Stimulated activated CD8-positive, alpha-beta memory T cell treated with anti-CD3 and anti-CD28 coated beads, Interleukin-15, amount 100 ng/mL, for 4 hours (primary cell): ENCODE measurements around the gene GPR42.
"Not testable (repeated sequence)": the region's sequence is repeated elsewhere in the genome, so short reads cannot be mapped to it uniquely, and the experiment has no call there.

ENCODE experiments used
- DNase-seq, 2 donors: peaks; one replicate each; pipeline ENCODE4 v3.0.0-alpha.2; 2020; ENCODE audit warnings: low read depth in 2 of 2

The GPR42 gene

DNA sequence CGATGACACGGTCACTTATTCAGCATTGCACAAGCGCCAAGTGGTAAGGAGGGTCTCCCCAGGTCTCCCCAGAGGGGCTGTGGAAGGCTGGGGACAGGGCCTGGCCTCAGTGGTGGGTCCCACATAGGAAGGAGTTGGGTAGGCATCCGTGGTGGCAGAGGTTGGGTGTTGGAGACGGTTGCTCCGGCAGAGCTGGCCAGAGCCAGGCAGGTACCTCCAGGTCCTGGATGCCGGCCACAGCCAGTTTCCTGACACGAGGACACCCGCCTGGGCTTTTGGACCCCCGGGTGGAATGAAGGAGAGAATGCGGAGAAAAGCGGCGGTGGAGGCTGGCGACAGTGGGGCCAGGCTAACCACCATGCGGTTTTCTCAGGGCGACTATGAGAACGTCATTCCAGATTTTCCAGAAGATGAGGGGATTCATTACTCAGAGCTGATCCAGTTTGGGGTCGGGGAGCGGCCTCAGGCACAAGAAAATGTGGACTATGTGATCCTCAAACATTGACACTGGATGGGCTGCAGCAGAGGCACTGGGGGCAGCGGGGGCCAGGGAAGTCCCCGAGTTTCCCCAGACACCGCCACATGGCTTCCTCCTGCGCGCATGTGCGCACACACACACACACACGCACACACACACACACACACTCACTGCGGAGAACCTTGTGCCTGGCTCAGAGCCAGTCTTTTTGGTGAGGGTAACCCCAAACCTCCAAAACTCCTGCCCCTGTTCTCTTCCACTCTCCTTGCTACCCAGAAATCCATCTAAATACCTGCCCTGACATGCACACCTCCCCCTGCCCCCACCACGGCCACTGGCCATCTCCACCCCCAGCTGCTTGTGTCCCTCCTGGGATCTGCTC lies 24.4 kb upstream of the GPR42 start:
- DNase-seq, result peak; percentile 48 to 56

DNA sequence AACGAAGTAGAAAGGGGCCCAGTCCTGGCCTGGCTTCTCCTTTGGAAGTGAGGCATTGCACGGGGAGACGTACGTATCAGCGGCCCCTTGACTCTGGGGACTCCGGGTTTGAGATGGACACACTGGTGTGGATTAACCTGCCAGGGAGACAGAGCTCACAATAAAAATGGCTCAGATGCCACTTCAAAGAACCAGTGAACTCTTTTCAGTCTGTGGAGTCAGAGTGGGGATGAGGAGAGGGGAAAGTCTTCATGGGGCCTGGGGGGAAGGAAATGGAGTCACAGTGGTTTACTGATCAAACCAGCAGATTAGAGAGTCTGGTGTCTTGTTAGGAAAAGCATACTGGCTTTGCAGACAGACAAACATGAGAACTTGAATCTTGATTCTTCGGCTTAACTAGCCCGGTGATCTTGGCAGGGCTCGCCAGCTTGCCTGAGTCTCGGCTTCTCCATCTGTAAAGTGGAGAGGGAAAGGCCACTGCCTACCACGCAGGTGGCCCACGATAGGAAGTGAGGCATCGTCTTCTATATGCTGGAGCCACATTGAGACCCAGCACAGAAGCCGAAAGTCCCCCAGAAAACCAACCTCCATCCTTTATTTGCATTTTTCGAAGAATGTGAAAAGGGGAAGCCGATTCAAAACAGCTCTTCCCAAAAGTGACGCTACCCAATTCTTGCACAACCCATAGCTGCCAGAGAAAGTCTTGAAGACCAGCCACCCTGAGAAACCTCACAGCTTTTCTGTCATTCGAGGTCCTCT lies 23.5 kb upstream of the GPR42 start, which contains the start of gene FFAR1:
FFAR1 (plus strand) TSS at position 732 of the 759 bp plus-strand sequence. CDS start 3,650 bp downstream, outside the sequence.
- peak in 1 of 2 donors; percentile 13 for DNase-seq

DNA sequence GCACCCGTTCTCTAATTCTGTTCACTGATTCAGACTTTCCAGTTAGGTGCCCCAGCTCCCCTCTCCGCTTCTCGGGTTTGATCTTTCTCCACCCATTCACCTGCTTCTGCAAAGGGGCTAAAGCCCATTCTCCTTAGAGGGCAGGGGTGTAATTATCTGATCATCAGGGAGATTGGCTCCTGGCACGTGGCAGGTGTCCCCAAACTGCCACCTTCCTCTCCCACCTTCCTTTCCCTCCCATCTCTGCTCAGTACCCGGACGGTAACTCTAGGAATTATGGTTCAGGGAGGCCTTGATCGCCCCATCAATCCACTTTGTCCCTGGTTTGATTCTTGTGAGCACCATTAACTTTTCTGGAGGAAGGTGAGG lies 23.0 kb upstream of the GPR42 start:
- no peak for DNase-seq

DNA sequence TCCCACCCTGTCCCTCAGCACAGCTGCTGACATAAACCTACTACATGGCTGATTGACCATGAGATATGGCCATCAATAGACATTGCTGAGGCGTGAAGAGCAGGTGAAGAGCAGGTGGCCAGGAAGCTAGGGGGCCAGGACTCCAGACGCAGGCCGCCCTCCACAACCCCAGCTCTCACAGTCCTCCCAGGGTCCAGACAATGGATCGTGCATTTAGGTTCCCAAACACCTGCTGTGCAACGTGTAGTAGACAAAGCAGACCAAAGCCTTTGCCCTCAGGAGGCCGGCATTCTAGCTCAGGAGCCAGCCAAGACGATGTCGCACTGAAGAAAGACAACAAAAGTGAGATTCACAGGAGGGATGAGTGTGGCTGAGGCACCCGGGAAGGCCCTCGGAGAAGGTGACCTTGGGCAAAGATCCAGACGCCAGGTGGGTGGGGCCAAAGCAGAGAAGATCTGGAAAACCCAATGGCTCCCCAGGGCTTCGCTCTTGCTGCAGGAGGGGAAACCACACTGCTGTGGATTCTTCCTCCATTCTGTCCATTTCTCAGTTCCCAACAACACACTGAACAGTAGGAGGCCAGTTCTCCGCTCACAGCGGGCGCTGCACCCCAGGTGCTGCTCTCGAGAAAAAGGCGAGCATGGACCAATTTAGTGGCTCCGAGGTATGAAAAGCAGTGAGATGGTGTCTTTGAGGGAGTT lies 21.8 kb upstream of the GPR42 start:
- no peak for DNase-seq

DNA sequence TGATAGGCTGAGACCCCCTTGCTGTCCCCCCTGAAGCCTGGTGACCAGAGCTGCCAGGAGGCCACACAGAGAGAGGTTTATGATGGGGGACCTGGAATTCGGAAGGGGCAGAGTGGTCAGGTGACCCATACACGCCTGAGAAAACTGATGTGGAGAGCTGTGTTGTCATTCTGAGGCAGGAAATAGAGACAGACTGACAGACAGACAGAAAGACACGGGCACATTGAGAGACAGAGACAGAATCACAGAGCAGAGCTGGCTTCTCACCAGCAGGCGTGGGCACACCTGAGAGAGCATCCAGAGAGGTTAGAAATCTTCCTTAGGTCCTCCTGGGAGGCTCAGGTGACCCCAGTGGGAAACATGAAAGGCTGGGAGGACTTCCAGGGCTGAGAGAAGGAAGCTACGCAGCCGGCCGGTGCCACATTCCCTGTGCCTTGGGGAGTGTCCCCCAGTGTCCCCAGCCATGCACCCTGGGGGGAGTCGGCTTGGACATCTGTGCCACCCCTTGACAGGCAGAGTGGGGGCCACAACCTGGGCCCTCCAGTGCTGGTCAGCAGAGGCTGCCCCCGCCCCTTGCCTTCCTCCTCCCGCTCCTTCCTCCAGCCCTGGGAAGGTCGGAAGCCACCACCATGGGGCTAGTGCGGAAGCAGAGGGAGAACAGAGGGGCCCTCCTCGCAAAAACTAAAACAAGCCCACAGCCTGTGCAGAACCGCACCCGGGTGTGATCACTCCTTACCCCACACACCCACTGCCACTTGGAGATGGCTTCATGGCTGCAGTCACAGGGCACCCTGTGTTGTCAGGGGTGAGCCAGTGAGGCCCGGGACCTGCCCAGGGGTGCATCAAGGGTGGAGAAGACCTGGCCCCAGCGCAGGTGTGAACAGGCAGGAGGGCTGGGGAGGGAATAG lies 21.0 kb upstream of the GPR42 start:
- DNase-seq, result no peak

DNA sequence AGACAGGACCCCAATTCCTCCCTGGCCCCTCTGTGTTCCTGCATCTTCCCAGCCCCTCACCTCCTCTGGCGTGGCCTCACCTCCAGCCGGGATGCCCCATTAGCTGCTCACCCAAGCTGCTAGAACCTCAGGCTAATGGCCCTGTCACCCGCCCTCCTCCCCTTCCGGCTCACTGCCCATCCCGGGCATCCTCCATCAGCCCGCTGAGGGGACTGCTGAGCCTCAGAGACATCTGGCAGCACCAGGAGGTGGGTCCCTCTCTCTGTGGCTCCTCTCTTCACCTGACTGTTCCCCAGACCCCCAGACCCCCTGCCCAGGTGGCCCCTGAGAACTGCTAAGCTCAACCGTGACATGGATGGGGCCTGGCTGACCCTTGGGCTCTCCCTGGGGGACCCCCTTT lies 20.3 kb upstream of the GPR42 start:
- no peak for DNase-seq

DNA sequence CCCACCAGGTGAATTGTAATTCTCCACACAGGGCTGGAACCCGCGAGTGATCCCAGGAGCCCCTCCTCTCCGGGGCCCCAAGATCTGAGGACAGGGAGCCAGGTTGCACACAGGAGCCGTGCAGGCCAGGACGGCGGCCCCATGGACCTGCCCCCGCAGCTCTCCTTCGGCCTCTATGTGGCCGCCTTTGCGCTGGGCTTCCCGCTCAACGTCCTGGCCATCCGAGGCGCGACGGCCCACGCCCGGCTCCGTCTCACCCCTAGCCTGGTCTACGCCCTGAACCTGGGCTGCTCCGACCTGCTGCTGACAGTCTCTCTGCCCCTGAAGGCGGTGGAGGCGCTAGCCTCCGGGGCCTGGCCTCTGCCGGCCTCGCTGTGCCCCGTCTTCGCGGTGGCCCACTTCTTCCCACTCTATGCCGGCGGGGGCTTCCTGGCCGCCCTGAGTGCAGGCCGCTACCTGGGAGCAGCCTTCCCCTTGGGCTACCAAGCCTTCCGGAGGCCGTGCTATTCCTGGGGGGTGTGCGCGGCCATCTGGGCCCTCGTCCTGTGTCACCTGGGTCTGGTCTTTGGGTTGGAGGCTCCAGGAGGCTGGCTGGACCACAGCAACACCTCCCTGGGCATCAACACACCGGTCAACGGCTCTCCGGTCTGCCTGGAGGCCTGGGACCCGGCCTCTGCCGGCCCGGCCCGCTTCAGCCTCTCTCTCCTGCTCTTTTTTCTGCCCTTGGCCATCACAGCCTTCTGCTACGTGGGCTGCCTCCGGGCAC lies 19.3 kb upstream of the GPR42 start:
- DNase-seq, result no peak

DNA sequence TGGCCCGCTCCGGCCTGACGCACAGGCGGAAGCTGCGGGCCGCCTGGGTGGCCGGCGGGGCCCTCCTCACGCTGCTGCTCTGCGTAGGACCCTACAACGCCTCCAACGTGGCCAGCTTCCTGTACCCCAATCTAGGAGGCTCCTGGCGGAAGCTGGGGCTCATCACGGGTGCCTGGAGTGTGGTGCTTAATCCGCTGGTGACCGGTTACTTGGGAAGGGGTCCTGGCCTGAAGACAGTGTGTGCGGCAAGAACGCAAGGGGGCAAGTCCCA lies 18.8 kb upstream of the GPR42 start:
- DNase-seq, result no peak

DNA sequence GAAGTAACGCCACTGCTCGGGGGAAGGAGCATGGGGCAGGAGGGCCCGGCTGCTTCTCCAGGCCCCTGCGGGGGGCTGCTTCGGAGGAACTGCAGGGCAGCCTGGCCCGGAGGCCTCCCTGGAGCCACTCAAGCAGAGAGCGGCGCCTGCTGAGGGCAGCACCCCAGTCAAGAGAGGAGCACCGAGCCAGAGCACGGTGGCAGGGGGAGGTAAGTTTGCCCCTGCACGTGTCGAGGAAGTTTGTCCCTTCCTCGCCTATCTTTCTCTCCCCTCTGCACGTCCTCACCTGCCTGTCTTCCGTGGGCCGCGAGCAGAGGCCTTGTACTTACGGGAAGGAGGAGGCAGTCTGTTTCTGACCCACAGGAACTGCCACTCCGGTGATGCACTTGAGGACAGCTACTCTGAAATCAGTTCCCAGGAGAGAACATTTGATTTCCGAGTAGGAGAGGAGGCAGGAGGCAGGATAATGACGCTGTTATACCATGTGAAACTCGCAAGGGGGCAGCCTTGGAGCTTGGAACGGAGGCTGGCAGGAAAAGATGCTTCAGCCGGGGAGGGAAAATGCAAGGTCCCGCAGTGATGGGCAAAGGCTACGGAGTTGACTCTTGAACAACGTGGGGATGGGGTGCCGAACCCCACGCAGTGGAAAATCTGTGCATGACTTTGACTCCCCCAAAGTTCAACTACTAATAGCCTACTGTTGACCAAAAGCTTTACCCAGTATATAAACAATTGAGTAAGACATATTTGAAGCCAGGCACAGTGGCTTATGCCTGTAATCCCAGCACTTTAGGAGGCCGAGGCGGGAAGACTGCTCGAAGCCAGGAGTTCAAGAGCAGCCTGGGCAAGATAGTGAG lies 18.2 kb upstream of the GPR42 start:
- DNase-seq, result peak; percentile 29 to 45

DNA sequence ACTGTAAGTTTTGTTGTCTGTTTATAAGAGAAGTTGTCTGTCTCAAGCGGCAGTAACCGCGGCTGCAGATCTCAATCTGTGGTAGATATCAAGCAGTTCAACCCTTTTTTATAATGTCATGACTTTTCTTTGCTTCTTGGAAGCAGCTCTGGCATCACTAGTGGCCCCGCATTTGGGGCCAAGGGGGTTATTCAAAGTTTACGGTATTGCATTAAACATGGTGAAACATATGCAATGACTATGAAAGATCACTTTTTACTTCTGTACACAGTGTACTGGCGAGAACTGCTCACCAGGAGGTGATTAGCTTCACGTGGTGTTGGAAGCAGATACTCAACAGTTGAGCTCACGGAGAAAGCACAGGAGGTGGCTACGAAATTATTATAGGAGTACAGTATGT lies 17.2 kb upstream of the GPR42 start:
- DNase-seq, result no peak

DNA sequence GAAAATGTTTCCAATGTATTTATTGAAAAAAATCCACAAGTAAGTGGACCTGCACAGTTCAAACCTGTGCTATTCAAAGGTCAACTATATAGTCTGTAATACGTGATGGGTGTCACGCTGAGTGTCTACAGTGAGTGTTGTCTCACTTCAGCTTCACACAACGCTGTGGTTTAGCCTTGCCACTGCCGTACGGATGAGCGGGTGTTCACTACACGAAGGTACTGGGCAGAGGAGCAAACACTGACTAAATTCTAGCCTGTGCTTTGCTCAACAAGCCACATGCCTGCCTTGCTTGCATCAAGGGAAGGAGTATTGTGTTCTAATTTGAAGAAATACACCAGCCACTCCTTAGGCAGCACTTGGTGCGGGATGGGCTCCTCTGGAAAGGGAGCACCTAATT lies 16.0 kb upstream of the GPR42 start:
- no peak for DNase-seq

DNA sequence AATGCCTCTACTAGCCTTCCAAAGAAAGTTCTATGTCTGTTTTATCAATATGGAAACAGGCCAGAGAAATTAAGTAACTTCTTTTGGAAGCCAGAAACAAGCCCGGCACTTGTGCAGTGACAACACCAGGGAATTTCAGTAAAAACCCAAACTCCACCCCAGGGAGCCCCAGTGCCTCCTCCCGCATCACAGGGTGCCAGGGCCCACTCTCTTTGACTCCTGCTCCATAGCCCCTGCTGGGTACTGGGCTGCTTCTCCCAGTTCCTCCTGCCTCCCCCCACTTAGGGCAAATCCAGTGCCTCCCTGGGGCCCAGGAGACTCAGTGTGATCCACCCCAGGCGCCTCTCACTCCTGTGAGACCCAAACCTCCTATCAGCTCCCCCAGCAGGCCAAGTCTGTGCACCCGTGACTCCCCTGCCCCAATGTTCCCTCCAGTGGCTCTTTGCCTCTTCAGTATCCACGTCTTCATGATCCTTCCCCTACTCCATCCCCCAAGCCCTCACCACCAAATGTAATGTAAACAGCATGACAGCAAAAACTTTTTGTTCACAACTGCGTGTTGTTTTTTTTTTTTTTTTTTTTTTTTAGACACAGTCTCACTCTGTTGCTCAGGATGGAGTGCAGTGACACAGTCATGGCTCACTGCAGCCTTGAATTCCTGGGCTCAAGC lies 14.9 kb upstream of the GPR42 start:
- no peak for DNase-seq

DNA sequence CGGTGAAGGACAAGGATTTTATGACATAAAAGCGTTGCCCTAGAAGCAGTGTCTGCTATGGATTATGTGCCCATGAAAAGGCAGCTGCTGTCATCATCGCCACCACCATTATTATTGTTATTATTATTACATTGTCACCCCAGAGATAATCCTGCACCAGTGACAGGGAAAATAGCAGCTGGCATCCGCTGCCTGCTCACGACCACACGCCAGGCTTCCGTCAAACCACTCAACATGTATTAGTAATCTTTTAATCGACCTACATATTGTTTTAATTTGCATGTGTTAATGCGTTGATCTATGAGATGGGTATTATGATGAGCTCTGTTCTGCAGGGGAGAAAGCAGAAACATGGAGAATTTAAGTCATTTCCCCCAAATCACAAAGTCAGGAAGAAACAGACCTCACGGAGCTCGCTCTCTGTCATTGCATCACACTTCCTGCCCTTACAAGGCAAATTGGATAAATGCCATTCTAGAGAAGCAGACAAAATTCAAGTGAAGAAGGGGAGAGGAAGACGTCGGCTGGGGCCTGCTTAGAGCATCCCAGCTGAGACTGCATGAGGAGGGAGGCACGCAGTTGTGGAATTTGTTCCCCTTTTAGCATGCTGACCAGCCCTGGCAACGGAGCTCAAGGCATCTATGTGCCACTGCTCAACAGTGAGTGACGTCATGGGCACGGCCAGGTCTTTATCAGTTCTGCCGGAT lies 12.8 kb upstream of the GPR42 start, which contains the start of gene FFAR3:
FFAR3 (plus strand) TSS at position 594 of the 707 bp plus-strand sequence. CDS start 431 bp downstream, outside the sequence.
- no peak for DNase-seq

DNA sequence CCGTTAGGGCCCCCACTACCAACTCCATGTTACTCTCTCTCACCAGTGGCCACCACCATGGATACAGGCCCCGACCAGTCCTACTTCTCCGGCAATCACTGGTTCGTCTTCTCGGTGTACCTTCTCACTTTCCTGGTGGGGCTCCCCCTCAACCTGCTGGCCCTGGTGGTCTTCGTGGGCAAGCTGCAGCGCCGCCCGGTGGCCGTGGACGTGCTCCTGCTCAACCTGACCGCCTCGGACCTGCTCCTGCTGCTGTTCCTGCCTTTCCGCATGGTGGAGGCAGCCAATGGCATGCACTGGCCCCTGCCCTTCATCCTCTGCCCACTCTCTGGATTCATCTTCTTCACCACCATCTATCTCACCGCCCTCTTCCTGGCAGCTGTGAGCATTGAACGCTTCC lies 12.0 kb upstream of the GPR42 start:
- DNase-seq, result not testable (repeated sequence)

DNA sequence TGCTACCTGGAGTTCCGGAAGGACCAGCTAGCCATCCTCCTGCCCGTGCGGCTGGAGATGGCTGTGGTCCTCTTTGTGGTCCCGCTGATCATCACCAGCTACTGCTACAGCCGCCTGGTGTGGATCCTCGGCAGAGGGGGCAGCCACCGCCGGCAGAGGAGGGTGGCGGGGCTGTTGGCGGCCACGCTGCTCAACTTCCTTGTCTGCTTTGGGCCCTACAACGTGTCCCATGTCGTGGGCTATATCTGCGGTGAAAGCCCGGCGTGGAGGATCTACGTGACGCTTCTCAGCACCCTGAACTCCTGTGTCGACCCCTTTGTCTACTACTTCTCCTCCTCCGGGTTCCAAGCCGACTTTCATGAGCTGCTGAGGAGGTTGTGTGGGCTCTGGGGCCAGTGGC lies 11.5 kb upstream of the GPR42 start:
- not testable (repeated sequence) for DNase-seq

DNA sequence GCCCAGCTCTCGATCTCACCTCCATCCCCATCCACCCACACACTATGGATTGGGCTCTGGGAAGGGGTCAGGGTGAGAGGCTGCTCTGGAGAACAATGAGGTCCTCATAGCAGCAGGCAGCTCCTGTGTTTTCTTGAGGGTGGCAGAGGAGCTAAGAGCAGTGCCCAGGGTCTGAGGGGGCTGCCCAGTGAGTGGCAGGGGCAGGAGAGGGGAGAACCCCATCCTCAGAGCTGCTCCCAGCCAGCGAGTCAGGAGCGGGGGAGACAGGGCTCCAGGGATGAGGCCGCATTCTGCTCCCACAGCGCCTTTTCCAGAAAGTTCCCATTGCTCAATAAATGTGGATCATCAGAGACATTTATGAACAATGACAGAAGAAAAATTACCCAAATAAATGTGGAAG lies 10.8 kb upstream of the GPR42 start:
- DNase-seq, result not testable (repeated sequence)

DNA sequence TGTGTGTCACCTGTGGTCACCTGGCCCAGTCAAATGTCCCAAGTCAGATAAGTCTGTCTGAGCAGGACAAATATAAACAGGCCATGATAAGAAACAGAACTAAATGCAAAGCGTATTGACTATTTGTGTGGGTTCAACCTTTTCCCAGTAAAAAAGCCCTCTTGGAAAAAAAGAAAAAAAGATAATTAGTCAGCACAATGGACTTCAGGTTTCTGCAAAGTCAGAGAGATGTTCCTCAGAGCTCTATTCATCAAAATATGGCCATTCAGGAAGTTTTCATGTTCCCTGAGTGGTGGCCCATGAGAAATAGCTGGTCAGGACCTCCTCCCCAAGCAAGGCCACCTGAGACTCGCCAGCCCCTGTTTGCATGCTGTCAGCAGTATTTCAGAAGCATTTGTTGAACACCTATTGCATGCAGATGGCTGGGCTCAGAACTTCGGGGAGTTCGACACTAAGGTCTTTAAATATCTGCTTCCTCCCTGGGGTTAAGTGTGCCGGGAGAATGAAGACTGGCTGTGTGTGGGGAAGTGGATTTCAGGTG lies 9.9 kb upstream of the GPR42 start:
- no peak for DNase-seq
